K562 (cell line): ENCODE measurements around the gene SH3BGRL3.

Experiments
- ILF3 ChIP-seq: fragments of 450-650 bp; IDR thresholded peaks from 2 replicates; pipeline ENCODE4 v1.6.1; 2018; ENCODE audit warnings: antibody characterized with exemption, mild to moderate bottlenecking, moderate library complexity, borderline replicate concordance
- PRDM10 ChIP-seq: fragments of 450-650 bp; IDR thresholded peaks from 2 replicates; pipeline ENCODE4 v1.6.1; 2018; ENCODE audit not compliant: partially characterized antibody
- TCF7L2 ChIP-seq: fragments of 150-350 bp; IDR thresholded peaks from 2 replicates; pipeline ENCODE4 v1.6.1; 2016; ENCODE audit warnings: low read depth, mild to moderate bottlenecking, low read length, moderate library complexity
- ZNF274 ChIP-seq: IDR thresholded peaks from 2 replicates; pipeline ENCODE4 v1.6.1; 2011; ENCODE audit warnings: low read depth, mild to moderate bottlenecking, low read length, moderate library complexity, borderline replicate concordance

GRCh38 chr1:26234644-26235370 lies 45.1 kb upstream of the SH3BGRL3 start:
- TF ChIP-seq ZNF274 (no peak), PRDM10 (no peak), ILF3 (no peak), TCF7L2 (no peak)
